ENCODE measurements around the gene TAF8. TPM values are rescaled to one million over a fixed set of nuclear protein-coding genes. Genes with fewer than 3 reads are reported as not detected.

Gene TAF8
- total RNA-seq, 1 donor from 2014 or later = 42.6 TPM

DNA sequence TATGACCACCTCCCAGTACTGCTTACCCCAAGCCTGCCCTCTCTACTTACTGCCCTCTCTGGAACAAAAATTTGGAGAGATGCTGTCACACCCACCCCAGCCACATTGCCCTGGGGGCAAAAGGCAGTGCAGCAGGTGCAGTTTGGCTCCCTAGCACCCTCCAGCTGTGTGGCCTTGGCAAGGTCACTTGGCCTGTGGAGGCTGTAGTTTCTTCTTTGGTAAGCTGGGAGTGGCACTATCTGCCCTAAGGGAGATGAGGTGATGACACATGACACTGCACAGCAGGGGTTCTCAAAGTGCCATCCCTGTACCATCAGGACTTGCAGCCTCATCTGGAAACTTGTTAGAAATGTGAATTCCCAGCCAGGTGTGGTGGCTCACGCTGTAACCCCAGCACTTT lies 44.8 kb downstream of the TAF8 start:
- intact Hi-C loops (cut with micrococcal nuclease) = no loop called here

DNA sequence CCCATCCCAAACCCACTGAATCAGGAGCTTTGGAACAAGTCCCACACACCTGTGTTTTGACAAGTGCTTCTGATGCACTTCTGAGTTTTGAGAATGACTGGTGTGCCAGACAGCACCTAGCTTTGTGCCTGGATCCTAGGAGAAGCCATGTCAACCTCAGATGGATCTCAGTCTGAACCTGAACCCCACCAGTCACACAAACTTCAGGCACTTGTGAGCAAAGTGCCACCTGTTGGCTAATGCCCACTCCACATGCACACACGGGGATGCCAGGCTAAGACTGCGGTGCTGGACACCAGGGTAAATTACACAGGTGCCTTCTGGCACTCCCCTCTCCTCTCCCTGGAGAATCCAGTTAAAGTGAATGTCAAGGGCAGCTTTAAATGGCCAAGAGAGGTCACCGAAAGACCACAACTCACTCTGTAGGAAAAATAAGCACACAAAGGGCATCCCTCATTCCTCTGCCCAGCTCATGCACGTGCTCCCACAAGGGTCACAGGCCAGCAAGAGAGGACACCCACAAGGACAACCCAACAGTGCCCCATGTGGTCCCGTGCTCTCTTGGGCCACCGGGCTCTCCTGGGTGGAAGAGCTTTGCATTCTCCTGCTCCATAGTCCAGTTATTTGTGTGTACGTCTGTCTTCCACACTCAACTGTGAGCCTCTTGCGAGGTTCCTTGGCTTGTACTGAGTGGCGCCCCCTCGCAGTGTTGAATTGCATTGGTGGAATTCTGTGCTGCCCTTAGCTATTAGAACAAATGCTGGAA lies 45.6 kb downstream of the TAF8 start:
- intact Hi-C loops (cut with micrococcal nuclease) = no loop called here

DNA sequence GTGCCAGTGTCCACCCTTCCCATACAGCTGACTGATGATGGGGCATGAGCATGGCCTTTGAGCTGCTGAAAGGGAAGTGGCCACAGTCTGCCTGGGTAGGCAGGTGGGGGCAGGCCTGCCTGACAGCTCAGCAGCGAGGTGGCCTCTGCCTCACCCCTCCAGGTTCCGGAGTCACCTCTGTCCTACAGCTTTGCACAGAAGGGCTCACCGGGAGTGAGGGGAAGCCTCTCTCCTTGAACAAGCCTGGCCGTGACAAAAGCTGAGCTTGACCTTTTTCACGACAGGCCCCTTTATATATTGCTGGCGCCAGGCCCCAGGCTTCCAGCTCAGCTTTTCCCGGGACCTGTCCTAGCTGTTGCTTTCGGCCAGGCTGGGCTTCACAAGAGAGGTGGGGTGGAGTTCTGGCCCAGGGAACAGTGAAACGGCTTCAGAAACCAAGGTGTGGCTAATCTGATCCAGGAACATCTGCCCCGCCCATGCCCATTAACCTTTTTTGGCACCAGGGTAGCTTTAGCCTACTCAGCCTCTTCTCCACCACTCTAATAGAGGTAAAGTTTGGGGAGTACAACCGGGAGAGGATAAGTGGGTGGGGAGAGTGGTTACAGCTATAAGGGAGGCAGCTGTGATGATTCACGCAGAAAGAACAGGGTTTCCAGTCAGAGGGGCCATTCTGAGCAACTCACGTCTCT lies 49.2 kb downstream of the TAF8 start:
- intact Hi-C loops (cut with micrococcal nuclease) = no loop called here

DNA sequence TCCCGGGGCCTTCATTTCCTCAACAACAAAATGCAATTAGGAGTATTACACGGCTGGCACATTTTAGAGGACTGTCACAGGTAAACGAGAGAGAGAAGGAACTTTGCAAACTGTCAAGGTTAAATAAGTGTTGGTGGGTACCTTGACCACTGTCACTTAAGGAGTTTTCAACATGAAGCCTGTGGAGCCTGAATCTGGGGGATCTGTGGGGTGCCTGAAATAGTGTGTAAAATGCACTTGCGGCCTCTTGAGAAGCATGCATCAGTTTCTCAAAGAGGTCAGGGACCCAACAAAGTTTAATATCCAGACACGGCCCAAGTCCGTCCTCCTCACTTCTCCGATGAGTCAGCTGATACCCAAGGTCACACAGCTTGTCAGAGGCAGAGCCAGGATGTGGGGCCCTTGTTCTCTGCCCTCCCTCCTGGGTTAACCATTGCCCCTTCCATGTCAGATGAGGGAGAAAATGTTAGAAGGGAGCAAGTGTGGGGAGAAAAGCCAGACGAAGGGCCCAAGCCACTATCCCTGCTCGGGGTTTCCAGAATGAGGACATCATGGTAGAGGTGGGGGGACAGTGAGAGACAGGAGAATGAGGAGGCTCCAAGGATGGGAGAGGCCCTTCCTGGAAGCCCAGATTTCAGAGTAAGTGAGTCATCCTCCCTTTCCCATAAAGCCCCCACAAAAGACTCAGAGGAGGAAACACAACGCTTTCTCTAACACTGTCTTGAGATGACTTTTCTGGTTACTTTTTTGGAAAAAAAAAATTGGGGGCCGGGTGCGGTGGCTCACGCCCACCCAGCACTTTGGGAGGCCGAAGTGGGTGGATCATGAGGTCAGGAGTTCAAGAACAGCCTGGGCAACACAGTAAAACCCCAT lies 49.9 kb downstream of the TAF8 start:
- intact Hi-C loops (cut with micrococcal nuclease) = no loop called here

DNA sequence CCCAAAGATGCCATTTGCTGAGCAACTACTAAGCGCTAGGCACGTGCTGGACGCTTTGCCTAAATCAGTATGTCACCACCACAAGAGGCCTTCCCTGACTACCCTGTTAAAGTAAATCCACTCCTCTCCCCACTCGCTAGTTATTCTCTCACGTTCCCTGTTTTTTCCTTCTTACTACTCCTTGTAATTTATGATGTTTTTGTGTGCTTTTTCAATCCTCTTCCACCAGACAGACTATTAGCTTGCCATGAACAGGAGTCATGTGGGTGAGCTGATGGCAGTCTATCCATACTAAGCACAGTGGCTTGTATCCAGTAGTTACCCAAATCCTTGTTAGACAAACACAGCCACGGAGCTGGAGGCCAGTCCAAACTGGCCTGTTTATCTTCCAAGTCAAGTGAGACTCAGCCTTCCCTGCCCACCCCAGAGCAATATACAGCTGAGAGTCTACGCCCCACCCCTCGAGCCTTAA lies 50.9 kb downstream of the TAF8 start:
- intact Hi-C loops (cut with micrococcal nuclease) = no loop called here

DNA sequence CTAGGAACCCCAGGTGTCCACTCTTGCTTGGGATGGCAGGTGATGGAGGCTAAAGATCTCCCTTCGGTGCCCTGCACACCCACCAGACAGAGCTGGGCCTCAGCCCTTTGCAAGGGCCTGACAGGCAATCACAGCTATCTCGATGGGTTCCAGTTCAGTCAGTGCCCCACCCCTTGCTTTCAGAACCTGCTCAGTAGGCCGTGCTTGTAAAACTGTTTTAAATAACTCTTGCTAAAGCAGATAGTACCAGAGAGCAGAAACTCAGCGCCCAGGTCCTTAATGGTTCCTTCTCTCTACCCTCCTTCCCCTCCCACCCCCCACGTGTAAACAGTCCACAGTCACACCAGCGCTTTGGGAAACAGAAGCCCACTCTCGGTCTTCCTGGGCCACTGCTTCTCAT lies 52.9 kb downstream of the TAF8 start:
- intact Hi-C loops (cut with micrococcal nuclease) = no loop called here

DNA sequence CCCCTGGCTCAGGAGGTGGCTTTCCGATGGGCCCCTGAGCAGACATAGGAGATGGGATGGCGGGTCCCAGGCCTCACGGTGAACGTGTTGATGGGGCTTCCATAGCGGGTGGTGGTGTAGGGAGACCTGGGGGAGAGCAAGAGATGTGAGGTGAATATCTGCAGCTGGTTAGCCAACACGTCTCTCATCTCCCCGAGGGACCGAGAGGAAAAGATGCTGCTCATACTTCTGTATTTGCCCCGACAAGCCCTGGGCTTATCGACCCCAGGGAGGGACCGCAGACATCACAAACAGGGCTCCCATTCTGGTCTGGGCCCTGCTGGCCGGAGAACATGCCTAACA lies 53.4 kb downstream of the TAF8 start:
- intact Hi-C loops (cut with micrococcal nuclease) = loop anchor here (1.0 to 2.0 kb wide), 3 partner anchors 59 to 323 kb away; partner anchors contain the start of gene PRICKLE4

DNA sequence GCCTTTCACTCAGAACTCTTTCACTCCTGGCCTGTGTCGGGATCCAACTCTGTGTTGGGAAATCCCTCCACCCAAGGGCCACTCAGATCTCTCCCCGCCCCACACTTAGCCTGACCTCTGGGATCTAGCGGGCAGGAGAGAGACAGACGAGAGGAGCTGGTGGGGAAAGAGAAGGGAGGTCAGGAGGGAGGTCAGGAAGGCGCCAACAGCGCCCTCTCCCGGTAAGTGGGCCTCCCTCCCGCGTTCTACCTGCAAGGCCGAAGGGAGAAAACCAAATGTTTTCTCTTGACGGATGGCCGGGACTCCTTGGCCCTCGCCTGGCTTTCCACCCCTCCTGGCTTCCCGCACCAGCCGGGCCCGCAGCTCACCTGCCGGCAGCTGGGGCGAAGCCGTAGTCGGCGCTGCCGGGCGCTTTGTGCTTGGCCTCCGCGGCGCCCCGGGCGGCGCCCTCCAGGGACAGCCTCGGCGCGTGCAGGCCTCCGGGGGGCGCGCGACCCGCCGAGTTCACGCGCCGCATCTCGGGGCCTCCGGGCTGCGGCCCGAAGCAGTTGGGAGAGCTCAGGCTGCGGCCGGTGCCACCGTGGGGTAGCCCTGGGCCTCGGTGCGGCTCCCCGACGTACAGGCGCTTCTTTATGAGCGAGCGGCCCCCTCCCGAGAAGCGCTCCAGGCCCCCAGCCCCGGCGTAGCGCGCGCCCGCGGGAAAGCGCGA lies 53.9 kb downstream of the TAF8 start:
- intact Hi-C loops (cut with micrococcal nuclease) = loop anchor here (1.0 to 2.0 kb wide), 3 partner anchors 59 to 324 kb away; partner anchors contain the start of gene PRICKLE4

DNA sequence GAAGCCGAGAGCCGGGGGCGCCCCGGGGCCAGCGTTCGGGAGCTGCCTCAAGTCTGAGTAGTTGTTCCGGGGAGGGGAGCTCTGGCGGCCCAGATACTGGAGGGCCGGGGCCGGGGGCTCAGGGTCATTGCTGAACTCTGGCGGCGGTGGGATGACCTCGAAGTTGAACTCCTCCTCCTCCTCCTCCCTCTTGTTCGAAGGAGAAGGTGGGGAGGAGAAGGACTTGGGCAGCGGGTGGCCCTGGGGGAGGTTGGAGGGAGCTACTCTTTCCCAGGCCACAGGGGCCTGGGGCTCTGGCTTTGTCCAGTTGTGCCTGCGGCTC lies 54.4 kb downstream of the TAF8 start:
- intact Hi-C loops (cut with micrococcal nuclease) = loop anchor here (1.0 to 2.0 kb wide), 3 partner anchors 60 to 324 kb away; partner anchors contain the start of gene PRICKLE4

DNA sequence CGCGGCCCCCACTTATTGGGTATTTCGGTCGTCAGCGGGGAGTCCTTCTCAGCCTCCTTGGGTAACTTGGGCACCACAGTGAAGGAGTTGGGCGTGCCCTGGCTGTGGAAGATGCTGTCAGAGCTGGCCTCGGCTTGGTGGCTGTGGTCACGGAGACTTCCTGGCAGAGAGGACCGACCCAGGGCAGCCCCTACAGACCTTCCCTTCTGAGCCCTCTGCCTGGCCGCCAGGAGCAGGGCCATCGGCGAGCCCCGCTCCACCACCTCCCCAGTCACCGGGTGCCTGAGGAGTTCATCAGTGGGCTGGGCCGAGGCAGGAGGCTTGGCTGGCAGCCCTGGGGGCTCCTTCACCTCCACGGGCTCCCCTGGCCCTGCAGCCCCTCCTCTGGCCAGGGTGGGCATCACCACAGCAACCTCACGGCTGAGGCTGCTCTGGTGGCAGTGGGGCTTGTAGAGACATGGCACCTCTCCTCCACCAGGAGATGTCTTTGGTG lies 54.9 kb downstream of the TAF8 start:
- intact Hi-C loops (cut with micrococcal nuclease) = loop anchor here (2.0 kb wide), 1 partner anchor 60 kb away; no protein-coding TSS in a partner anchor

DNA sequence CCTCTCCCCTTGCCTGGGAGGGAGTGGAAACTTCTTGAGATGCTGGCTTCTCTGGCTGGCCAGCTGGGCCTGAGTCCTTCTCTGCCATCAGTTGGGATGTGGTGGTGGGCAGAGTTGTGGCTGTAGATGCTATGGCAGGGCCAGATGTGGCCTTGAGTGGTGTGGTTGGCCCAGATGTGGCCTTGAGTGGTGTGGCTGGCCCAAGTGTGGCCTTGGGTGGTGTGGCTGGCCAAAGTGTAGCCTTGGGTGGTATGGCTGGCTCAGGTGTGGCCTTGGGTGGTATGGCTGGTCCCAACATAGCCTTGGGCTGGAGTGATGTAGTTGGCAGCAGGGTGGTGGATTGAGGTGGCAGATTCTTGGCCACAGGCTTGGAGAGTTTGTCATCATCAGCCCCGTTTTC lies 55.4 kb downstream of the TAF8 start:
- intact Hi-C loops (cut with micrococcal nuclease) = loop anchor here (2.0 kb wide), 1 partner anchor 61 kb away; no protein-coding TSS in a partner anchor

DNA sequence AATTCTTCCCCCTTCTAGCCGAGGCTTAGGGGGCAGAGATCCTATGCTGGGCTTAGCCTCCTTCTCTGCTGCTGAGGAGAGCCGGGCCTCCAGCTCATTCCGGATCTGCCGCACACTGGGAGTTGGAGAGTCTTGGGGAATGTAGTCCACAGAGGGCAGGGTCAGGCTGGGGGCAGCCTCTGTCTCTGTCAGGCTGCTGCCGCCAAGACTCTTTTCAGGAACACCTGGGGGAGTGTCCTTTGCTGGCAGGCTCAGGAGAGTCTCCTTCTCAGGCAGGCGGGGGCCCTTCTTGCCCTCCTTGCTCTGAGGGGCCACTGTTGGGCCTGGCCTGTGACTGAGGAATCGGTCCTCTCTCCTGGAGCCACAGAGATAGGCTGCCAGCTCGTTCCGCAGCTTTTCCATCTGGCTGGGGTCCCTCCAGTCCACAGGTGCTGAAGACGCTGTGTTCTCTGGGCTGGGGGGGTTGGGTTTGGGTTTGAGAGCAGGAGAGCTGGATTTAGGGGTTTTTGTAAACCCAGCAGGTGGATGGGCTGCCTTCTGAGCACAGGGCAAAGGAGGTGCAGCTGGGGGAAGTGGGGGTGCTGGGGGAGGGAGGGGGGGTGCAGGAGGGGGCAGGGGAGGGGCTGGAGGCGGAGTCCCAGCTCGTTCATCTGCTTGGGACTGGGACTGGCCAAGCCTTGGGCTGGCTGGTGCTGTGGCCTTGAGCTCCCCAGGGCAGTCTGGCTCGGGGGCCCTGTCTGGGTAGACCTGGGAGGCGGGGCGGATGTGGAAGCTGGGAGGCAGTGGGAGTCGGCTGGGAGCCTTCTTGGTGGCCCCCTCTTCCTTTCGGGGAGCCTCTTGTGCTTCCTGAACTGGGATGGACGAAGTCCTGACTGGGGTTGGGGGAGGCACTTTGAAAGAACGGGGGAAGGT lies 56.0 kb downstream of the TAF8 start:
- intact Hi-C loops (cut with micrococcal nuclease) = no loop called here

DNA sequence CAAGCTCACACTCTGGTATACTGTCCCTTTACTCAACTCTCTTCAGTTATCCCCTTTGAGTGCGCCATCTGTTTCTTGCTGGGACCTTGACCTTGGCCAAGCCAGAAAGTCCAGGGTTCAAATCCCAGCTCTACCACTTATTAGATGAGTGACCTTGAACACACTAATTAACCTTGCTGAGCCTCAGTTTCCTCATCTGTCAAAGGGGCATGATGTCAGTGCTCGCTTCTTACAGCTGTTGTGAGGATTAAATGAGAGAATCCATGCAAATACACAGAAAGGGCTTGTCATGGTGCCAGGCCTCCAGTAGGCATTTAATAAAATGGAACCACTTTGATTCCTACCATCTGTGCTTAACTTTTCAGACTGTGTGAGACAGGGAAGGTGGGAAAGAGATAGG lies 57.7 kb downstream of the TAF8 start:
- intact Hi-C loops (cut with micrococcal nuclease) = no loop called here

DNA sequence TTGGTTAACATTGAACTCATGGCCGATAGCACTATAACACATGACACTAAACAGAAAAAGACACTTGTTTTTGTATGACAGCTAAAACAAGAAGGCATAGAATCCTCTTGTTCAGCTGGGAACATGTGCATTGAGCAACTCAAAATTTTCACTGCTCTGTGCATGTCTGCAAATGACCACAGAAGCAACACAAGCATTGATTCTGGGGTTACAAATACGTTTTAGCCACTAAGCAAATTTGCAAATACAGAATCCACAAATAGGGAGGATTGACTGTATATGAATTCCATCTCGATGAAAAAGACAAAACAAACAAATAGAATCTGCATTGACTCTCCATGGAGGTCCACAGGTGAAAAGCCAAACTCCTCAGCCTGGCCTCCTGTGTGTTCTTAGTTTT lies 60.4 kb downstream of the TAF8 start:
- intact Hi-C loops (cut with micrococcal nuclease) = no loop called here

DNA sequence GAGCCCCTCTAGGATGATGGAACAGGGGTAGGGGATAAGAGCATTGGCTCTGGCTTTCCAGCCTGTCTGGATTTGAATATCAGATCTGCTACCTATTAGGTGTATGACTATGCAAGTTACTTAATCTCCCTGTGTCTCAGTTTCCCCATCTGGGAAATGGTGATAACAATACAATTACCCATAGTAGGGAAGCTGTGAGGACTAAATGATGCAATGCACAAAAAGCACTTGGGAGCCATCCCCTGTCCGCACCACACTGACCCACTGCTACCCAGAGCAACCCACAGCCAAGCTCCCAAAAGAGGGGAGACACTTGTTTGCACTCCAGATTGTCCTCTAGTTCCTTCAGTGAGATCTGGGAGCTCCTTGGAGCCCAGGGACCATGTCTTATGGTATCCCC lies 62.0 kb downstream of the TAF8 start:
- intact Hi-C loops (cut with micrococcal nuclease) = no loop called here

DNA sequence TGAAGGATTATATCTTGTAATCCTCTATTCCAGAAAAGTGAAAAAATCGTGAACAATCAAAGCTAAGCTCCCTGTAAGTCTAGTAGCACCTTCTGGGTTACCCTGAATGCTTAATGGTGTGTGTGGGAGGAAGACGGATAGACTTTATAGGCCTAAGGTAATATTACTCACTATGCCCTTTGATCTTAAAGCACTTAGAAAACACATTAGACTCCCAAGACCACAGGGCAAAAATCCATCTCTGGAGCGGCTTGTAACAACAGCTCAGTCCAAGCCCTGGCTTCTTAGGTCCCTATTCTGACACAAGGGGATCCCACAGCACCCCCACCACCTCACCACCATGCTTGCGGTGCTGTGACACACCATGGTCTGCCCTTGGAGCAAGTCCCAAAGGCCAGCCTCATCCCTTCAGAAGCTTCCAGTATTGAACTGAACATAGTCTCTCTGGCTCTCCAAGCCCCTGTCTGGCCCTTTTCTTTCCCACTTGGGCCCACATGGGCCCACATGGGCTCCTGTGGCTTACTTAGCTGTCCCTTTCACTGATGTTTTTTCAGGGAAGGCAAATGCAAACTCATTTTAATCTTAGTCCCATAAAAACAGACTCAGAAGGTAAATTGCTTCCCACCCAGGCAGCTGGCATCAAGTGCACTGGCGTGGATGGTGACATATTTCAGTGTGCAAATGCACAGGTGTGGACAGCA lies 63.8 kb downstream of the TAF8 start:
- intact Hi-C loops (cut with micrococcal nuclease) = no loop called here

DNA sequence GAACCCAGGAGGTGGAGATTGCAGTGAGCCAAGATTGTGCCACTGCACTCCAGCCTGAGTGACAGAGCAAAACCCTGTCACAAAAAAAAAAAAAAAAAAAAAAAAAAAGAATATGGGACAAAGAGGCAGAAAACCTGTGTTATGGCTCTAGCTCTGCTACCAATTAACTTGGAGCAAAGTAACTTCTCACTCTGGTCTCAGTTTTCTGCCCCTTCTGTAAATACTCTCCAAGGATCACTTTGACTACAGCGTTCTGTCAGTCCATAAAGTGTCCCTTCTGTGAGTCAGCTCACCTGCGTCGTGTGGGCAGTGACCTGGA lies 67.5 kb downstream of the TAF8 start:
- intact Hi-C loops (cut with micrococcal nuclease) = no loop called here

DNA sequence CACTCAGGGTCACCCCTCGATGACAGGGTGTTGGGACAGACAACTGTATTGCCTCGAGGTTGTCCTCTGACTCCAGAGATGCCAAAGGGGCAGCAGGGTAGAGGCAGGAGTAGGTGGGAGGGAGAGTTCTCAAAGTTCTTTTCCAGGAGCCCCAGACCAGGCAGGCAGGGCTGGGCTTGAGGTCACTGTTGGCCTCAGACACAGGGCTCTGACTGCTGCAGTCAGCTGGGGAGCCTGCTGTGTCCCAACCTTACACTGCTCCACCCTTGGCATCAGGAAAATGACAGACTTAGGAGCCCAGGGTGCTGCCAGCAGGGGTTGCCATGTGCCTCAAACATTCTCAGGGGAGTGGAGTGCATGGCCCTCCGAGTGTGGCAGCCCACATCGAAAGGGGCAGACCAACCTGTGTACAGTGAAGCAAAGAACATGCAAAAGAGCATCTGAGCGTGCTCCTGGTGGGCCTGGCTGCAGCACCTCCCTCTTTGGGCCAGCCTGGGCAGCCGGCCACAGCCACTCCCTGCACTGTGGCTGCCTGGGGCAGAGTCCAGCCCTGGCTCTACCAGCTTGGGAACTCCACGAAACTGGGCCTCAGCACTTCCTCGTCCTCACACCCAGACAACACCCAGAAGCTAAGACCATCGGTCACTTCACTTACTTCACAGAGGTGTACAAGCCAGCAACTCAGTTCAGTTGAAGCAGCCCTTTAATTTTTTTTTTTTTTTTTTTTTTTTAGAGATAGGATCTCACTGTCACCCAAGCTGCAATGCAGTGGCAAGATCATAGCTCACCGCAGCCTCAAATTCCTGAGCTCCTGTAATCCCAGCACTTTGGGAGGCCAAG lies 68.1 kb downstream of the TAF8 start:
- intact Hi-C loops (cut with micrococcal nuclease) = no loop called here

Measured in T-helper 2 cell treated with Interferon-gamma antibody and Interleukin-4, amounts not matched to agents 100 ng/mL and 5 ng/mL, for 36 hours (primary cell).